Stimulated activated naive CD8-positive, alpha-beta T cell treated with anti-CD3 and anti-CD28 coated beads, Interleukin-15, amount 100 ng/mL, for 72 hours (primary cell): Measurements from ENCODE around the gene APOBEC3G.
"Not testable (repeated sequence)": the region's sequence is repeated elsewhere in the genome, so short reads cannot be mapped to it uniquely, and the experiment has no call there.

Experiments used
- ATAC-seq: fragments of 150-1000 bp; cut with Tn5 transposase; 2 replicates; pipeline ENCODE4 v1.10.0; 2021; ENCODE audit warnings: mild to moderate bottlenecking, moderate library complexity
- DNase-seq, 2 donors: peaks; one replicate each; pipeline ENCODE4 v3.0.0; 2021 to 2022
- H3K27ac Mint-ChIP-seq, 2 donors: one replicate each; pipeline ENCODE4 v1.8.0; 2022; ENCODE audit warnings: mild to moderate bottlenecking in 2 of 2, mixed read lengths in 2 of 2, moderate library complexity in 2 of 2
- H3K27me3 Mint-ChIP-seq: one replicate; pipeline ENCODE4 v1.8.0; 2022; ENCODE audit warnings: mixed read lengths
- H3K4me1 Mint-ChIP-seq: one replicate; pipeline ENCODE4 v1.8.0; 2022; ENCODE audit warnings: mild to moderate bottlenecking, mixed read lengths
- H3K4me3 Mint-ChIP-seq, 2 donors: one replicate each; pipeline ENCODE4 v1.8.0; 2022; ENCODE audit warnings: mild to moderate bottlenecking in 2 of 2, mixed read lengths in 2 of 2, moderate library complexity in 1 of 2
- H3K9me3 Mint-ChIP-seq, 2 donors: one replicate each; pipeline ENCODE4 v1.8.0; 2022; ENCODE audit warnings: mixed read lengths in 2 of 2

APOBEC3G gene

DNA sequence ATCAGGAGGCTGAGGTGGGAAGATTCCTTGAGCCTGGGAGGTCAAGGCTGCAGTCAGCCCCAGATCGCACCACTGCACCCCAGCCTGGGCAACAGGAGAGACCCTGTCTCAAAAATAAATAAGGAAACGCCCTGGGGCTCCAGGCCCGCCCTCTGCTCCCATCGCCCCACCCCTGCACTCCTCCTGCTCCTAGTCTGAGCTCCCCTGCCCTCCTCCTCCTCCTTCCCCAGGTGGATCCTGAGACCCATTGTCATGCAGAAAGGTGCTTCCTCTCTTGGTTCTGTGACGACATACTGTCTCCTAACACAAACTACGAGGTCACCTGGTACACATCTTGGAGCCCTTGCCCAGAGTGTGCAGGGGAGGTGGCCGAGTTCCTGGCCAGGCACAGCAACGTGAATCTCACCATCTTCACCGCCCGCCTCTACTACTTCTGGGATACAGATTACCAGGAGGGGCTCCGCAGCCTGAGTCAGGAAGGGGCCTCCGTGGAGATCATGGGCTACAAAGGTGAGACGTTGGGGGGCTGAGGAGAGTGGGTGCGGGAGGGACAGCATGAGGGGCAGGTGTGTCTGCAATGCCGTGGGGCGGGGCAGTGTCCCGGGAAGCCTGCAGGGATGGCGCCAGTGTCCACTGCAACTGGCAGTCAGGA, 25.1 kb upstream of the APOBEC3G start:
- not testable (repeated sequence) for H3K4me3 Mint-ChIP-seq, DNase-seq, ATAC-seq, H3K9me3 Mint-ChIP-seq, H3K4me1 Mint-ChIP-seq, H3K27me3 Mint-ChIP-seq
- H3K27ac Mint-ChIP-seq = peak overlapping the region; percentile 33 to 48

DNA sequence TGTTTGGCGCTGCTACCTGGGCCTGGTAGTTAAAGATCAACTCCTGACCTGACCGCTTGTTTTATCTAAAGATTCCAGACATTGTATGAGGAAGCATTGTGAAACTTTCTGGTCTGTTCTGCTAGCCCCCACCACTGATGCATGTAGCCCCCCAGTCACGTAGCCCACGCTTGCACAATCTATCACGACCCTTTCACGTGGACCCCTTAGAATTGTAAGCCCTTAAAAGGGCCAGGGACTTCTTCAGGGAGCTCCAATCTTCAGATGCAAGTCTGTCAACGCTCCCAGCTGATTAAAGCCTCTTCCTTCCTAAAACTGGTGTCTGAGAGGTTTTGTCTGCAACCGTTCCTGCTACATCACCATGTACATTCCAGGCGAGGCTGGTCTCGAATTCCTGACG, 21.4 kb upstream of the APOBEC3G start:
- ATAC-seq (no peak), DNase-seq (no peak)
- Mint-ChIP-seq H3K27me3 (no peaks in the 10 kb centered on the region), H3K9me3 (no peaks in the 10 kb centered on the region), H3K4me1 (no peaks in the 10 kb centered on the region), H3K4me3 (no peak overlapping the region), H3K27ac (no peak overlapping the region)

DNA sequence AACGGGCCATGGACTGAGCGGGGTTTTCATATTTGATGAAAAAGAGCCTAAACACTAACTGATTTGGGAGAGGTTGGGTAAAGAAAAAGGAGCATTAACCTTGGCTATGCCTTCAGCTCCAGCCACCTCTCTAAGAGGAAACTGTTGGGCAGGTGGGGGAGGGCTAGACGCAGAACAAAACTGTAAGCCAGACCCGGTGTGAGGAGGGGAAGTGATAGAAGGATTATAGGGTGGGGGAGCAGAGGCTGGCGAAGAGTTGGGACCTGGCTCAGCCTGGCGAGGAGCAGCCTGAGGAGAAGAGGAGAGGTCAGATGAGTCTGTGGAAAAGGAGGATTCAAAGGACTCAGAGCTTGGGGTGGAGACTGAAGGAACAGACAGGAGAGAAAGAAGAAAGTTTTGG, 15.8 kb upstream of the APOBEC3G start:
- H3K27ac Mint-ChIP-seq, DNase-seq, H3K4me1 Mint-ChIP-seq, H3K27me3 Mint-ChIP-seq, H3K4me3 Mint-ChIP-seq, H3K9me3 Mint-ChIP-seq, ATAC-seq: not testable (repeated sequence)

DNA sequence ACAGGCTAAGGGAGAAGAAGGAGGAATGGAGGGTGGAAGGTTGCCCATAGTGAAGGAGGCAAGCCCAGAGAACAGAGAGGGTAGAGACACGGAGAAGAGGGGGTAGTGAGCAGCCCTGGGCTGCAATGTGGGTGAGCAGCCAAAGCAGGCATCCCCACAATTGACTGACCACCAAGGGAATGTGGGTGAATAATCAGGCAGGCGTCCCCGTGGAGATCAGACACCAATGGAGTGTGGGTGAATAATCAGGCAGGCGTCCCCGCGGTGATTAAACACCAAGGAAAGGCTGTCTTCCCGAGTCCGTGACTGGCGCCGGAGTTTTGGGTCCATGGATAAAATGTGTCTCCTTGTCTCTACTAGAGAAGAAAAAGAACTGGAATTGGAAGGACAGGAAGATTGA, 15.1 kb upstream of the APOBEC3G start:
- not testable (repeated sequence) for H3K27ac Mint-ChIP-seq, H3K4me3 Mint-ChIP-seq, ATAC-seq, H3K4me1 Mint-ChIP-seq, H3K9me3 Mint-ChIP-seq, H3K27me3 Mint-ChIP-seq, DNase-seq

DNA sequence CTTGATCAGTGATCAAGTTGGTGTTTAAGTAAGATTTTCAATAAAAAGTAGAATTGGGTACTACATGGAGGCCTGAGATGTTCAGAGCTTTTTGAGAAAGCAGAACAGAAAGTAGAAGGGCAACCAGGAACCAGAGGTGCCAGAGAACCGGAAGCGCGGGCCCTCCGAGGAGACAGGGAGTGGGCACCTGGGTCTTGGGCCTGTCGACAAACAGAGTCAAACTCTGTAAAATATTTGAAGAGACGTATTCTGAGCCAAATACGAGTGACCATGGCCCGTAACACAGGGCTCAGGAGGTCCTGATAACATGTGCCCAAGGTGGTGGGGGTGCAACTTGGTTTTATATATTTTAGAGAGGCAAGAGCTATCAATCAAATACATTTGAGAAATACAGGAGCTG, 13.2 kb upstream of the APOBEC3G start:
- H3K27ac Mint-ChIP-seq = peak overlapping the region in 1 of 2 donors; percentile 10
- H3K4me1 Mint-ChIP-seq, H3K4me3 Mint-ChIP-seq, H3K27me3 Mint-ChIP-seq, ATAC-seq, H3K9me3 Mint-ChIP-seq, DNase-seq: not testable (repeated sequence)

DNA sequence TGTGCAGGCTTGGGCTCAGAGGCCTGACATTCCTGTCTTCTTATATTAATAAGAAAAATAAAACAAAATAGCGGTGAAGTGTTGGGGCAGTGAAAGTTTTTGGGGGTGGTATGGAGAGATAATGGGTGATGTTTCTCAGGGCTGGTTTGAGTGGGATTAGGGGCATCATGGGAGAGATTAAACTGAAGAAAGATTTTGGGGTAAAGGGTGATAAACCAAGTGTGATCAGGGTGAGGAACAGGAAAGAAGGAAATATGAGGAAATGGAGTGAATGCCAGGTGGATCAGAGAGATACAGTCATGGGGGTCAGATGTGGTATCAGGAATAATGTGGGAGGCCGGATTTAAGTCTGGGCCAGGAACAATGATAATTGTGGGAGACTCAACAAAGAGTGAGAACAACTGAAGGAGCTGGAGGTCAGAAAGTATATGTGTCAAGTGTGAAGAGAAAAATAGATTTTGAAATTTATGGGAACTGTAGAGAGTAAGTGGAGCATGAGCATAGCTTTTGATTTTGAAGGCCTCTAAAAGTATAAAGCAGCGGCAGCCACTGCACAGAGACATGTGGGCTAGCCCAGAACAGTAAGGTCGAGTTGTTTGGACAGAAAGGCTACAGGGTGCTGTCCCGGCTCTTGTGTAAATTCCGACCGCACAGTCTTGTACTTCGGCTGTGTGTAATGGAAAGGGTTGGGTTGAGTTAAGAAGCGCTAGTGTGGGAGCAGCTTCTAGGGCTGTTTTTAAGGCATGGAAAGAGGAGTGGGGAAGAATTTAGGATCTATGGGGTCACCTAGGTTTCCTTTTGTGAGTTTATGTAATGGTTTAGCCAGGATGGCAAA, 10.4 kb upstream of the APOBEC3G start:
- H3K27ac Mint-ChIP-seq, H3K27me3 Mint-ChIP-seq, H3K9me3 Mint-ChIP-seq, DNase-seq, H3K4me1 Mint-ChIP-seq, ATAC-seq, H3K4me3 Mint-ChIP-seq: not testable (repeated sequence)

DNA sequence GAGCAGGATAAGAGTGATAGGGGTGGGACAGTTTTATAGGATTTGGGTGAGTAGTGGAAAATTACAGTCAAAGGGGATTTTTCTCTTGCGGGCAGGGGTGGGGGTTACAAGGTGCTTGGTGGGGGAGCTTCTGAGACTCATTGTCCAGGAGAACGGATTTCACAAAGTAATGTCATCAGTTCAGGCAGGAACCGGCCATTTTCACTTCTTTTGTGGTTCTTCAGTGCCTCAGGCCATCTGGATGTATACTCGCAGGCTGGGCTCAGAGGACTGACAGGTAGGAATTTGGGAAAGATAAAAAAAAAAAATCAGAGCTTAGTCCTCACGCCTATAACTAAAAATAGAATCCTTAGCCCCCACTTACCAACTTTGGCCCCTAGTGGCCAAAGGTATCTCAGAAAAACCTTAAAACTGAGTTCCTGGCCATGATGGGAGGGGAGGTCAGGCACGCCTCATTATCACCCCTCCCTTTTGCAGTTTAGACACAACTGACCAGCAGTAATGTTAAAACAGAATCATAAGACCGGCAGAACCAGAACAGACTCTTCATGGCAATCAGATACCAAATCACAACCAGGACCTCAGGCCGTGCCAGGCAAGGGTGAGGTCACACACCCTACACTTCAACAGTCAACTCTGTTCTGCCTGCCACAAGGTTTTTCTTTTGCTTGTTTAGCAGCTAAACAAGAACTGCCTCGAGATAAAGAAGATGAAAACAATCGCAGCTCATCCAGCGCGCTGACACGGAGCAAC, 8.9 kb upstream of the APOBEC3G start:
- DNase-seq (no peak), ATAC-seq (no peak)
- Mint-ChIP-seq H3K4me3 (no peak overlapping the region), H3K27ac (peak overlapping the region in 1 of 2 donors; percentile 49), H3K9me3 (no peaks in the 10 kb centered on the region), H3K27me3 (no peaks in the 10 kb centered on the region), H3K4me1 (peaks cover 10% of the 10 kb centered on the region)

DNA sequence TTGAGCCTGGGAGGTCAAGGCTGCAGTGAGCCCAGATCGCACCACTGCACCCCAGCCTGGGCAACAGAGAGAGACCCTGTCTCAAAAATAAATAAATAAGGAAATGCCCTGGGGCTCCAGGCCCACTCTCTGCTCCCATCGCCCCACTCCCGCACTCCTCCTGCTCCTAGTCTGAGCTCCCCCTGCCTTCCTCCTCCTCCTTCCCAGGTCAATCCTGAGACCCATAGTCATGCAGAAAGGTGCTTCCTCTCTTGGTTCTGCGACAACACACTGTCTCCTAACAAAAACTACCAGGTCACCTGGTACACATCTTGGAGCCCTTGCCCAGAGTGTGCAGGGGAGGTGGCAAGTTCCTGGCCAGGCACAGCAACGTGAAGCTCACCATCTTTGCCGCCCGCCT, 6.9 kb upstream of the APOBEC3G start:
- Mint-ChIP-seq H3K4me3 (no peak overlapping the region), H3K27me3 (no peaks in the 10 kb centered on the region), H3K4me1 (peaks cover 10% of the 10 kb centered on the region), H3K27ac (peak overlapping the region in 1 of 2 donors; percentile 71), H3K9me3 (no peaks in the 10 kb centered on the region)
- no peak for ATAC-seq
- no peak for DNase-seq

DNA sequence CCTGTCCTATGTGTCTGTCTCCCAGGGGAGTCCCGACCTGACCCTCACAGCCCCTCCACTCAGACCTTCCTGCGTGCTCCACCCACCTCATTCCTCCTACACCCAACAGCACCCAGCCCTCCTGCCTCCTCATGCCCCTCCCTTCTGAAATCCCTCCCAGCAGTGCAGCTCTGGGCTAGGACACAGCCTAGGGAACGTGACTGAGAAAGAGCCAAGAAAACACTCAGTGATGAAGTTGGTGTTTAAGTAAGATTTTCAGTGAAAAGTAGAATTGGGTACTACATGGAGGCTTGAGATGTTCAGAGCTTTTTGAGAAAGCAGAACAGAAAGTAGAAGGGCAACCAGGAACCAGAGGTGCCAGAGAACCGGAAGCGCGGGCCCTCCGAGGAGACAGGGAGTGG, 4.5 kb upstream of the APOBEC3G start:
- H3K4me1 Mint-ChIP-seq = peaks cover 26% of the 10 kb centered on the region

DNA sequence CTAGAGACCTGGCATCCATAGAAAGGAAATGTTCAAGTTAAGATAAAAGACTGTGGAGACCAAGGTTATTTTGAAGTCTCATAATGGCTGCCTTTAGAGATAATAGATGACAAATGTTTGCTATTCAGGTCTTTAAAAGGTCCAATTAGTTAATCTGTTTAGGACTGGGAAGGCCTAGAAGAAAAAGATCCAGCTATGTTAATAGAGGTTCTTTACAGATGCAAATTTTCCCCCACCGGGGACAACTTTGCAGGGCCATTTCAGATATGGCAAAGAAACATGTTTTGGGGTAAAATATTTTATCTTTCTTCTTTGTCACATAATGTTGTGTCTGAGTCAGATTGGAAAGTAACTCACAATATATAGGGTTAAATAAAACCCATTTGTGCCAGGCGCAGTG, 3.1 kb upstream of the APOBEC3G start:
- no peak overlapping the region for H3K4me3 Mint-ChIP-seq
- no peak for ATAC-seq
- peaks cover 39% of the 10 kb centered on the region for H3K4me1 Mint-ChIP-seq
- H3K27me3 Mint-ChIP-seq = no peaks in the 10 kb centered on the region
- H3K27ac Mint-ChIP-seq = no peak overlapping the region
- DNase-seq = no peak
- H3K9me3 Mint-ChIP-seq = no peaks in the 10 kb centered on the region

More for the DNA sequence above, 4.5 kb upstream of the APOBEC3G start:
- not testable (repeated sequence) for H3K27me3 Mint-ChIP-seq, H3K4me3 Mint-ChIP-seq, ATAC-seq, H3K9me3 Mint-ChIP-seq, DNase-seq
- H3K27ac Mint-ChIP-seq = peak overlapping the region in 1 of 2 donors; percentile 13

DNA sequence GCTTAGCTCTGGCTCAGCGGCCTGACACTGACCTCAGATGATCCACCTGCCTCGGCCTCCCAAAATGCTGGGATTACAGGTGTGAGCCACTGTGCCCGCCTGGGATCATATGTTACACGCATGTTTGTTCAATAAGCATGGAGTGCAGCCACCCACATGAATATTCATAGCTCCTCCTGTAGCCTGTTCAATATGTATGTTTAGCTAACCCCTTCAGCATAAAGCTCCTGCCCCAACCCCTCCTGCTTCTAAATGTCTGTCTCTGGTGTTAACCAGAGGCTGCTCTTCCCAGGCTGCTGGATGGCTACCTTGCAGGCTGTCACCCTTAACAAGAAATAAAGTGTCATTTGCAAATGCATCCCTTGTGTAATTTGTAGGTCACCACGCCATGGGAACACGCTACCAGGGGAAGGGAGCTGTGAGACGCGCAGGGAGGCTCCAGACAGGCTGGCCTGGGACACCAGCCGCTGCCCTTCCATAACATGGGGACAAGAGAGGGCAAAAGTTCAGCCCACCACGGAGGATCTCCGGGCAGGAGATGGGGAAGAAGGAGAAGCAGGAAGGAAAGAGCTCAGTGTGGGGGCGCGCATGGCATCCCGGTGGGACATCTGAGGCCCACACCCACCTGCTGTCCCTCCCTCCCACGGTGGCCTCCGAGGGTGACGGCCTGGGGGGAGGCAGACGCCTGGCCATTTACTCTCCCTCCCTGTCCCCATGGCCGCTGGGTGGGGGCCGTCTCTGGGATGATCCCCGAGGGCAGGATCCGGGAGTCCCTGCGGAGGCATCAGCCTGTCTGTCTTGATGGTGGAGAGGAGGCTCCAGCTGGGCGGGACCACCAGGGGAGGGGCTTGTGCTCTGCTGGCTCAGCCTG, 685 bp upstream of the APOBEC3G start:
- H3K27me3 Mint-ChIP-seq, ATAC-seq, H3K9me3 Mint-ChIP-seq, DNase-seq: not testable (repeated sequence)
- Mint-ChIP-seq H3K4me1 (peaks cover 50% of the 10 kb centered on the region), H3K4me3 (peak overlapping the region; percentile 72 to 98), H3K27ac (peak overlapping the region; percentile 62 to 64)

DNA sequence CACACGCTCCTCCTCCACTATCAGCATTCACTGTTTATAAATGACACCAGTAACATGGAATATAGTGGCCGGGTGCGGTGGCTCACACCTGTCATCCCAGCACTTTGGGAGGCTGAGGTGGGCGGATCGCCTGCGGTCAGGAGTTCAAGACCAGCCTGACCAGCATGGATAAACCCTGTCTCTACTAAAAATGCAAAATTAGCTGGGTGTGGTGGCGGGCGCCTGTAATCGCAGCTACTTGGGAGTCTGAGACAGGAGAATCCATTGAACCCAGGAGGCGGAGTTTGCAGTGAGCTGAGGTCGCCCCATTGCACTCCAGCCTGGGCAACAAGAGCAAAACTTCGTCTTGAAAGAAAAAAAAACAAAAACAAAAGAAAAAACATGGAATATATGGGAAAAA, 837 bp downstream of the APOBEC3G start:
- not testable (repeated sequence) for H3K27me3 Mint-ChIP-seq, H3K9me3 Mint-ChIP-seq, ATAC-seq, DNase-seq
- peak overlapping the region; percentile 92 to 97 for H3K27ac Mint-ChIP-seq
- peaks cover 60% of the 10 kb centered on the region for H3K4me1 Mint-ChIP-seq
- H3K4me3 Mint-ChIP-seq = peak overlapping the region; percentile 96 to 98

DNA sequence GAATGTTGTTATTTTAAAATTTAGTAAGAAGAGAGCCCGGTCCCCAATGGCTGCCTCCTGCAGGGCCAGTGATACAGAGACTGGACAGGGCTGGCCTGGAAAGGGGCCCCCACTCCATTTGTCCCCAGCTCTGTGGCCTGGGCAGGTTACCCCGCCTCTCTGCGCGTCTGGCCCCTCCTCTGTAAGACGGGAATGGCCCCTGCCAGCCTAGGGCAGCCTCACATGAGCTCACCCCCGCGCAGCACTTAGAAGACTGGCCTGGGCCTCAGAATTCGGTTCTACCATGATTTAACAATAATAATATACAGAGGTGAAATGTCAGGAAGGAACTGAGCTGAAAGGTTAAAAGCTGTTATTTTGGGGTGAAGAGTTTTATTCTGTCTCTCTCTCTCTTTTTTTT, 1.3 kb downstream of the APOBEC3G start:
- no peak for ATAC-seq
- H3K4me1 Mint-ChIP-seq = peaks cover 63% of the 10 kb centered on the region
- H3K4me3 Mint-ChIP-seq = peak overlapping the region; percentile 96 to 98
- H3K27me3 Mint-ChIP-seq = no peaks in the 10 kb centered on the region
- H3K9me3 Mint-ChIP-seq = no peaks in the 10 kb centered on the region
- H3K27ac Mint-ChIP-seq = peak overlapping the region; percentile 92 to 97
- no peak for DNase-seq

DNA sequence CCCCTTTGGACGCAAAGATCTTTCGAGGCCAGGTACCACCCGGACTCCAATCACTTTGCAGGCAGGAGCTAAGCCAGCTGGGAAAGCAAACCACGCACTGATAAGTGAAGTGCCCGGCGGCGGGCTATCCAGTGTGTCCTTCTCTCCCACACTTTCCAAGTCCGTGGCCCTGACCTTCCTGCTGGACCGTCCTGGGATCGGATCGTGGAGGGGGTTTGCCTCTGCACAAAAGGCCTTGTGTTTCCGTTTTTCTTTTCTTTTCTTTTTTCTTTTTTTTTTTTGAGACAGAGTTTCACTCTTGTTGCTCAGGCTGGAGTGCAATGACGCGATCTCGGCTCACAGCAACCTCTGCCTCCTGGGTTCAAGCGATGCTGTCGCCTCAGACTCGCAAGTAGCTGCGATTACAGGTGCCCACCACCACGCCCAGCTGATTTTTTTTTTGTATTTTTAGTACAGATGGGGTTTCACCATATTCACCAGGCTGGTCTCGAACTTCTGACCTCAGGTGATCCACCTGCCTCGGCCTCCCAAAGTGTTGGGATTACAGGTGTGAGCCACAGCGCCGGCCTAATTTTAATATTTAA, 2.1 kb downstream of the APOBEC3G start:
- DNase-seq, H3K9me3 Mint-ChIP-seq, ATAC-seq, H3K27me3 Mint-ChIP-seq: not testable (repeated sequence)
- H3K4me1 Mint-ChIP-seq = peaks cover 66% of the 10 kb centered on the region
- peak overlapping the region; percentile 42 to 96 for H3K4me3 Mint-ChIP-seq
- H3K27ac Mint-ChIP-seq = peak overlapping the region in 1 of 2 donors; percentile 54
